Effector memory CD4-positive, alpha-beta T cell (primary cell): ENCODE results near the gene SLC6A6.

Experiments used
- DNase-seq, 3 donors: peaks; one replicate each; pipeline ENCODE4 v3.0.0-alpha.2; 2020
- H3K27ac ChIP-seq: 2 replicates; pipeline ENCODE4 v1.7.0; 2013; ENCODE audit warnings: mild to moderate bottlenecking, low read length, moderate library complexity; ENCODE audit not compliant: insufficient read depth, poor library complexity, severe bottlenecking
- H3K27me3 ChIP-seq: replicated peaks from 2 replicates; pipeline ENCODE4 v1.7.0; 2013; ENCODE audit warnings: mild to moderate bottlenecking, low read length; ENCODE audit not compliant: insufficient read depth, control insufficient read depth, poor library complexity, severe bottlenecking
- H3K36me3 ChIP-seq: 2 replicates; pipeline ENCODE4 v1.7.0; 2013; ENCODE audit warnings: mild to moderate bottlenecking, low read length, moderate library complexity; ENCODE audit not compliant: control insufficient read depth, insufficient read depth
- H3K4me1 ChIP-seq: 2 replicates; pipeline ENCODE4 v1.7.0; 2013; ENCODE audit warnings: low read length, mild to moderate bottlenecking; ENCODE audit not compliant: control insufficient read depth, insufficient read depth, poor library complexity, severe bottlenecking
- H3K4me3 ChIP-seq: 2 replicates; pipeline ENCODE4 v1.7.0; 2013; ENCODE audit warnings: low read length, low read depth, mild to moderate bottlenecking; ENCODE audit not compliant: insufficient read depth, poor library complexity, severe bottlenecking
- H3K9me3 ChIP-seq: 2 replicates; pipeline ENCODE4 v1.7.0; 2013; ENCODE audit warnings: mild to moderate bottlenecking, low read length, moderate library complexity; ENCODE audit not compliant: control insufficient read depth

Gene SLC6A6

GRCh38 chr3:14472471-14473351 lies 70.3 kb downstream of the SLC6A6 start:
- Histone ChIP-seq H3K36me3 (peaks cover 76% of the 10 kb centered on the region), H3K27ac (no peak overlapping the region), H3K4me3 (no peak overlapping the region), H3K9me3 (no peaks in the 10 kb centered on the region), H3K4me1 (no peaks in the 10 kb centered on the region), H3K27me3 (no peaks in the 10 kb centered on the region)
- DNase-seq: no peak

- Histone ChIP-seq H3K36me3 (peaks cover 76% of the 10 kb centered on the region), H3K27me3 (no peaks in the 10 kb centered on the region), H3K27ac (no peak overlapping the region), H3K4me1 (no peaks in the 10 kb centered on the region), H3K9me3 (no peaks in the 10 kb centered on the region), H3K4me3 (no peak overlapping the region)
- no peak for DNase-seq
Observed at GRCh38 chr3:14473411-14473891, 71.0 kb downstream of the SLC6A6 start.

- Histone ChIP-seq H3K4me3 (no peak overlapping the region), H3K9me3 (no peaks in the 10 kb centered on the region), H3K4me1 (no peaks in the 10 kb centered on the region), H3K27me3 (no peaks in the 10 kb centered on the region), H3K36me3 (peaks cover 80% of the 10 kb centered on the region), H3K27ac (no peak overlapping the region)
- no peak for DNase-seq
Observed at GRCh38 chr3:14474363-14475081, 72.1 kb downstream of the SLC6A6 start.

GRCh38 chr3:14475621-14476020 lies 73.2 kb downstream of the SLC6A6 start:
- no peak overlapping the region for H3K4me3 ChIP-seq
- no peaks in the 10 kb centered on the region for H3K4me1 ChIP-seq
- no peak overlapping the region for H3K27ac ChIP-seq
- peaks cover 80% of the 10 kb centered on the region for H3K36me3 ChIP-seq
- H3K27me3 ChIP-seq: no peaks in the 10 kb centered on the region
- no peaks in the 10 kb centered on the region for H3K9me3 ChIP-seq
- DNase-seq: no peak

GRCh38 chr3:14476583-14477265 lies 74.3 kb downstream of the SLC6A6 start:
- H3K27me3 ChIP-seq: no peaks in the 10 kb centered on the region
- no peaks in the 10 kb centered on the region for H3K4me1 ChIP-seq
- no peaks in the 10 kb centered on the region for H3K9me3 ChIP-seq
- DNase-seq: no peak
- no peak overlapping the region for H3K4me3 ChIP-seq
- peaks cover 80% of the 10 kb centered on the region for H3K36me3 ChIP-seq
- H3K27ac ChIP-seq: no peak overlapping the region

GRCh38 chr3:14477311-14477935 lies 75.0 kb downstream of the SLC6A6 start:
- Histone ChIP-seq H3K36me3 (peaks cover 80% of the 10 kb centered on the region), H3K27me3 (no peaks in the 10 kb centered on the region)
- DNase-seq: no peak

GRCh38 chr3:14478956-14479550 lies 76.6 kb downstream of the SLC6A6 start:
- H3K36me3 ChIP-seq: peaks cover 84% of the 10 kb centered on the region
- H3K4me3 ChIP-seq: no peak overlapping the region
- no peaks in the 10 kb centered on the region for H3K4me1 ChIP-seq
- DNase-seq: no peak
- H3K27ac ChIP-seq: no peak overlapping the region
- H3K9me3 ChIP-seq: no peaks in the 10 kb centered on the region
- no peaks in the 10 kb centered on the region for H3K27me3 ChIP-seq

More at GRCh38 chr3:14477311-14477935, 75.0 kb downstream of the SLC6A6 start:
- no peak overlapping the region for H3K4me3 ChIP-seq
- H3K4me1 ChIP-seq: no peaks in the 10 kb centered on the region
- no peaks in the 10 kb centered on the region for H3K9me3 ChIP-seq
- no peak overlapping the region for H3K27ac ChIP-seq

GRCh38 chr3:14479591-14479990 lies 77.2 kb downstream of the SLC6A6 start:
- H3K36me3 ChIP-seq: peaks cover 86% of the 10 kb centered on the region
- DNase-seq: no peak

GRCh38 chr3:14480207-14481017 lies 78.0 kb downstream of the SLC6A6 start:
- no peak for DNase-seq
- no peaks in the 10 kb centered on the region for H3K4me1 ChIP-seq
- no peaks in the 10 kb centered on the region for H3K27me3 ChIP-seq
- H3K9me3 ChIP-seq: no peaks in the 10 kb centered on the region
- H3K36me3 ChIP-seq: peaks cover 90% of the 10 kb centered on the region
- H3K4me3 ChIP-seq: no peak overlapping the region
- H3K27ac ChIP-seq: no peak overlapping the region

More at GRCh38 chr3:14479591-14479990, 77.2 kb downstream of the SLC6A6 start:
- Histone ChIP-seq H3K9me3 (no peaks in the 10 kb centered on the region), H3K27ac (no peak overlapping the region), H3K27me3 (no peaks in the 10 kb centered on the region), H3K4me1 (no peaks in the 10 kb centered on the region), H3K4me3 (no peak overlapping the region)
